Stimulated activated CD4-positive, alpha-beta T cell treated with anti-CD3 and anti-CD28 coated beads, Interleukin-12 subunit alpha, Interleukin-12 subunit beta, amount 100 ng/mL, for 24 hours (primary cell): ENCODE data around the gene ITGA5.

Experiments used
- DNase-seq, 2 experiments: peaks; one replicate each; pipeline ENCODE4 v3.0.0-alpha.2; 2020; ENCODE audit warnings: low read depth in 2 of 2

ITGA5 gene

GRCh38 chr12:54411391-54412241 lies 7.5 kb downstream of the ITGA5 start:
- peak; percentile 30 to 52 for DNase-seq

GRCh38 chr12:54409267-54409666 lies 9.8 kb downstream of the ITGA5 start:
- DNase-seq = no peak

GRCh38 chr12:54407183-54407905 lies 11.7 kb downstream of the ITGA5 start:
- DNase-seq = no peak

- DNase-seq = no peak
These were observed 13.5 kb downstream of the ITGA5 start for GRCh38 chr12:54405573-54405972.

- no peak for DNase-seq
These were observed 14.0 kb downstream of the ITGA5 start for GRCh38 chr12:54405106-54405505.

GRCh38 chr12:54404061-54405004 lies 14.7 kb downstream of the ITGA5 start:
- peak in 1 of 2 experiments; percentile 69 for DNase-seq

- DNase-seq = no peak
These were observed 17.9 kb downstream of the ITGA5 start for GRCh38 chr12:54401119-54401518.

- DNase-seq = peak; percentile 76 to 85
These were observed 19.9 kb downstream of the ITGA5 start for GRCh38 chr12:54398995-54399793.

- no peak for DNase-seq
These were observed 20.8 kb downstream of the ITGA5 start for GRCh38 chr12:54398218-54398617.

GRCh38 chr12:54397157-54397556 lies 21.9 kb downstream of the ITGA5 start:
- DNase-seq = no peak

- DNase-seq = no peak
These were observed 23.5 kb downstream of the ITGA5 start for GRCh38 chr12:54395545-54395944.

GRCh38 chr12:54394986-54395385 lies 24.1 kb downstream of the ITGA5 start:
- no peak for DNase-seq

GRCh38 chr12:54394281-54394719 lies 24.8 kb downstream of the ITGA5 start:
- no peak for DNase-seq

- DNase-seq = no peak
These were observed 25.3 kb downstream of the ITGA5 start for GRCh38 chr12:54393743-54394142.

GRCh38 chr12:54393207-54393609 lies 25.9 kb downstream of the ITGA5 start:
- no peak for DNase-seq

GRCh38 chr12:54392485-54393206 lies 26.4 kb downstream of the ITGA5 start:
- DNase-seq = no peak

- DNase-seq = peak; percentile 26 to 61
These were observed 28.2 kb downstream of the ITGA5 start for GRCh38 chr12:54390668-54391551.

- DNase-seq = no peak
These were observed 28.8 kb downstream of the ITGA5 start for GRCh38 chr12:54390176-54390667.

- DNase-seq = no peak
These were observed 29.4 kb downstream of the ITGA5 start for GRCh38 chr12:54389607-54390175.
